Keratinocyte (primary cell): Measurements from ENCODE around the gene HOXB6. TPM values are rescaled to one million over a fixed set of nuclear protein-coding genes. Genes with fewer than 3 reads are reported as not detected.

Source experiments
- DNase-seq: peaks from one replicate; pipeline ENCODE4 v3.0.0-alpha.2; 2011; ENCODE audit warnings: low read depth, missing footprints, low spot score
- FAIRE-seq: peaks from 2 replicates; lab custom pipeline; 2011; peaks lifted over from hg19 to GRCh38; lab: Jason Lieb, UNC
- H2AFZ ChIP-seq: 2 replicates; pipeline ENCODE4 v1.6.0; 2012; ENCODE audit warnings: low read length, control low read depth, inconsistent platforms; ENCODE audit not compliant: control insufficient read depth
- H3K27ac ChIP-seq: 2 replicates; pipeline ENCODE4 v1.5.1; 2011; ENCODE audit warnings: low read length; ENCODE audit not compliant: control insufficient read depth, insufficient read depth
- H3K27me3 ChIP-seq: 3 replicates; pipeline ENCODE4 v1.6.0; 2011; ENCODE audit warnings: low read length; ENCODE audit not compliant: control insufficient read depth, insufficient read depth; ENCODE audit errors: extremely low read depth
- H3K36me3 ChIP-seq, 2 experiments: 2 replicates in 1 of 2; 3 replicates in 1 of 2; pipeline ENCODE4 v1.5.1; 2011; ENCODE audit warnings: low read length in 2 of 2, mild to moderate bottlenecking in 1 of 2; ENCODE audit not compliant: control insufficient read depth in 2 of 2, insufficient read depth in 2 of 2; ENCODE audit errors: extremely low read depth in 1 of 2
- H3K4me1 ChIP-seq: 3 replicates; pipeline ENCODE4 v1.5.1; 2011; ENCODE audit warnings: low read length; ENCODE audit not compliant: control insufficient read depth, insufficient read depth; ENCODE audit errors: extremely low read depth
- H3K4me2 ChIP-seq: 3 replicates; pipeline ENCODE4 v1.6.0; 2011; ENCODE audit warnings: low read depth, low read length; ENCODE audit not compliant: control insufficient read depth, insufficient read depth; ENCODE audit errors: extremely low read depth
- H3K4me3 ChIP-seq, 3 experiments: fragments of 200-600 bp in 1 of 3; sonication (generic) in 1 of 3; 2 replicates in 2 of 3; 3 replicates in 1 of 3; pipeline ENCODE4 v1.5.1; 2011 to 2016; ENCODE audit warnings: low read length in 3 of 3, mild to moderate bottlenecking in 3 of 3, control low read depth in 2 of 3, inconsistent platforms in 1 of 3, low read depth in 1 of 3, mixed read lengths in 1 of 3, mixed run types in 1 of 3, moderate library complexity in 1 of 3; ENCODE audit not compliant: control insufficient read depth in 2 of 3, insufficient read depth in 2 of 3; ENCODE audit errors: extremely low read depth in 1 of 3
- H3K79me2 ChIP-seq: 2 replicates; pipeline ENCODE4 v1.6.0; 2012; ENCODE audit warnings: low read length; ENCODE audit not compliant: control insufficient read depth, insufficient read depth
- H3K9ac ChIP-seq: 3 replicates; pipeline ENCODE4 v1.6.0; 2011; ENCODE audit warnings: low read length; ENCODE audit not compliant: control insufficient read depth, insufficient read depth; ENCODE audit errors: extremely low read depth
- H3K9me1 ChIP-seq: 3 replicates; pipeline ENCODE4 v1.6.0; 2011; ENCODE audit warnings: low read length; ENCODE audit not compliant: control insufficient read depth, insufficient read depth; ENCODE audit errors: extremely low read depth
- H3K9me3 ChIP-seq: 2 replicates; pipeline ENCODE4 v1.5.1; 2012; ENCODE audit warnings: low read depth, low read length; ENCODE audit not compliant: control insufficient read depth
- H4K20me1 ChIP-seq: 3 replicates; pipeline ENCODE4 v1.6.0; 2011; ENCODE audit warnings: low read length; ENCODE audit not compliant: control insufficient read depth, insufficient read depth; ENCODE audit errors: extremely low read depth
- CTCF ChIP-seq, 3 experiments: IDR thresholded peaks in 1 of 3; conservative IDR thresholded peaks in 1 of 3; optimal IDR thresholded peaks in 1 of 3; 2 replicates in 2 of 3; 3 replicates in 1 of 3; pipeline versions ENCODE3 to v1.5.1; 2011; ENCODE audit warnings: low read length in 3 of 3, mild to moderate bottlenecking in 3 of 3, moderate library complexity in 2 of 3, control low read depth in 1 of 3, inconsistent platforms in 1 of 3; ENCODE audit not compliant: insufficient read depth in 2 of 3; ENCODE audit errors: extremely low read depth in 1 of 3
- EZH2 ChIP-seq: IDR thresholded peaks from one replicate; pipeline ENCODE4 v1.6.1; 2012; ENCODE audit warnings: inconsistent platforms, mild to moderate bottlenecking, low read length, moderate library complexity
- dilution Hi-C: fragments of 300-500 bp; cut with MboI; formaldehyde crosslinking; loops from one replicate; pipeline ENCODE4 v1.7.0; 2020; ENCODE audit warnings: low sequenced_read_pairs; ENCODE audit not compliant: extremely low pct_ligation_motif_present
- polyA plus RNA-seq, 5 experiments: library from polyadenylated mRNA; depleted of rRNA in 3 of 5; stranded (reverse) in 3 of 5; stranded (forward) in 1 of 5; unstranded in 1 of 5; fragments of >200 nt; gene quantifications; 1 replicate in 1 of 5; 2 replicates in 3 of 5; 3 replicates in 1 of 5; pipeline versions ENCODE4 v1.2.1 to v1.2.3, GENCODE V29; 2011 to 2012; ENCODE audit warnings: missing spikeins in 2 of 5, low read depth in 1 of 5, low replicate concordance in 1 of 5

The HOXB6 gene
- polyA plus RNA-seq, 1 donor (not counting 4 experiments of a cell fraction or from before 2014, with no cell fraction given), result 0.62 TPM

- Histone ChIP-seq H3K27ac (no peak overlapping the region), H3K4me1 (no peaks in the 10 kb centered on the region), H3K9me1 (no peaks in the 10 kb centered on the region), H3K4me2 (peak overlapping the region; percentile 71), H3K9ac (no peak overlapping the region), H3K9me3 (no peaks in the 10 kb centered on the region), H4K20me1 (no peaks in the 10 kb centered on the region), H3K36me3 (peaks cover 0 to 3% of the 10 kb centered on the region in 2 experiments), H3K79me2 (no peaks in the 10 kb centered on the region), H3K4me3 (peak overlapping the region in 2 of 3 experiments; percentile 45 to 58), H2AFZ (peak overlapping the region; percentile 67), H3K27me3 (peaks cover 56% of the 10 kb centered on the region)
- TF ChIP-seq CTCF (optimal IDR thresholded peaks at IDR 0.05 in 1 of 3, IDR thresholded peaks at IDR 0.05 in 1 of 3, conservative IDR thresholded peaks at IDR 0.05 in 1 of 3; ENCODE audit: extremely low read depth in 1 of 3, insufficient read depth in 2 of 3, low read length in 3 of 3) (no peak), EZH2 (peak; percentile 61)
- DNase-seq (no peak), FAIRE-seq (no peak)
- dilution Hi-C loops, result no loop called here
Observed at GRCh38 chr17:48564188-48565021, 40.4 kb downstream of the HOXB6 start.

- Histone ChIP-seq H3K27me3 (peaks cover 54% of the 10 kb centered on the region), H3K27ac (no peak overlapping the region), H3K4me1 (no peaks in the 10 kb centered on the region), H3K4me3 (no peak overlapping the region), H4K20me1 (no peaks in the 10 kb centered on the region), H3K79me2 (no peaks in the 10 kb centered on the region), H3K36me3 (peaks cover 0 to 3% of the 10 kb centered on the region in 2 experiments), H3K9ac (no peak overlapping the region), H3K4me2 (peak overlapping the region; percentile 7), H2AFZ (no peak overlapping the region), H3K9me3 (no peaks in the 10 kb centered on the region), H3K9me1 (no peaks in the 10 kb centered on the region)
- dilution Hi-C loops, result no loop called here
- TF ChIP-seq CTCF (optimal IDR thresholded peaks at IDR 0.05 in 1 of 3, IDR thresholded peaks at IDR 0.05 in 1 of 3, conservative IDR thresholded peaks at IDR 0.05 in 1 of 3; ENCODE audit: extremely low read depth in 1 of 3, insufficient read depth in 2 of 3, low read length in 3 of 3) (no peak), EZH2 (no peak)
- DNase-seq, result no peak
- FAIRE-seq, result no peak
Observed at GRCh38 chr17:48563867-48564187, 41.0 kb downstream of the HOXB6 start.
